Left lung (tissue), 10 donors: ENCODE results near the gene B3GAT1. TPM values are rescaled to one million over a fixed set of nuclear protein-coding genes. Genes with fewer than 3 reads are reported as not detected.

Experiments
- ATAC-seq: fragments of 200-7000 bp; cut with Tn5 transposase; one replicate; pipeline ENCODE4 v1.9.1; 2020; ENCODE audit warnings: moderate library complexity
- DNase-seq, 4 donors: peaks; one replicate each; pipeline ENCODE4 v3.0.0-alpha.2; 2013 to 2020
- H3K27ac ChIP-seq, 2 donors: fragments of 200-600 bp; sonication (generic) in 1 of 2; one replicate each; pipeline versions ENCODE4 v1.5.0 to v1.8.0; 2020 to 2021
- H3K27me3 ChIP-seq, 2 donors: fragments of 200-600 bp; sonication (generic) in 1 of 2; one replicate each; pipeline versions ENCODE4 v1.5.0 to v1.8.0; 2020 to 2021
- H3K36me3 ChIP-seq, 2 donors: fragments of 200-600 bp; sonication (generic) in 1 of 2; one replicate each; pipeline versions ENCODE4 v1.5.0 to v1.8.0; 2020 to 2021
- H3K4me1 ChIP-seq, 2 donors: fragments of 200-600 bp; one replicate each; pipeline ENCODE4 v1.8.0; 2021
- H3K4me3 ChIP-seq, 2 donors: fragments of 200-600 bp; sonication (generic) in 1 of 2; one replicate each; pipeline versions ENCODE4 v1.5.0 to v1.8.0; 2020 to 2021; ENCODE audit warnings: mild to moderate bottlenecking in 1 of 2
- H3K9me3 ChIP-seq, 2 donors: fragments of 200-600 bp; sonication (generic) in 1 of 2; one replicate each; pipeline versions ENCODE4 v1.5.0 to v1.8.0; 2020 to 2021
- CTCF ChIP-seq, 2 donors: fragments of 200-600 bp; sonication (generic) in 1 of 2; IDR thresholded peaks; one replicate each; pipeline versions ENCODE4 v1.5.0 to v1.8.0; 2021; ENCODE audit warnings: antibody characterized with exemption in 2 of 2
- intact Hi-C, 2 donors: fragments of 100-400 bp; cut with DNase I; formaldehyde crosslinking; loops; one replicate each; pipeline versions ENCODE4 v1.11.2 to v1.14.2; 2022
- polyA plus RNA-seq, 6 donors: library from polyadenylated mRNA; unstranded; fragments of 120-200 nt; gene quantifications; one replicate each; pipeline ENCODE4 v1.2.1, GENCODE V29; 2013; ENCODE audit not compliant: insufficient read length in 6 of 6
- total RNA-seq, 2 donors: library from RNA; stranded (reverse); fragmentation: NEBNext Ultra II Directional; extraction: Animal tissue kit (Norgen Biotek cat#: 25700); gene quantifications; one replicate each; pipeline ENCODE4 v1.2.1, GENCODE V29; 2021
- donor health status: DM: no; HTN: yes; CAD: no.
- donor health status: DM: no; HTN: no; CAD: no.

B3GAT1 gene
- total and polyA plus RNA-seq, 8 donors = 0.30 to 0.99 (median 0.48) TPM

- H3K27me3 ChIP-seq = peaks cover 28 to 80% of the 10 kb centered on the region in 2 donors
- H3K36me3 ChIP-seq = no peaks in the 10 kb centered on the region
- H3K27ac ChIP-seq = no peak overlapping the region
- DNase-seq (no peak), ATAC-seq (no peak)
- intact Hi-C loops = no loop called here
- H3K4me3 ChIP-seq = no peak overlapping the region
- no peak for TF ChIP-seq CTCF (IDR thresholded peaks at IDR 0.05)
- no peaks in the 10 kb centered on the region for H3K4me1 ChIP-seq
- H3K9me3 ChIP-seq = no peaks in the 10 kb centered on the region
Observed at GRCh38 chr11:134414766-134415765, 3.0 kb upstream of the B3GAT1 start.

- Histone ChIP-seq H3K4me3 (no peak overlapping the region), H3K27me3 (peaks cover 28 to 90% of the 10 kb centered on the region in 2 donors)
- no peak for DNase-seq
Observed at GRCh38 chr11:134413826-134414731, 2.0 kb upstream of the B3GAT1 start.

GRCh38 chr11:134413043-134413825, 1.2 kb upstream of the B3GAT1 start:
- intact Hi-C loops = no loop called here
- DNase-seq = no peak
- Histone ChIP-seq H3K4me1 (no peaks in the 10 kb centered on the region), H3K36me3 (no peaks in the 10 kb centered on the region), H3K9me3 (no peaks in the 10 kb centered on the region), H3K27ac (no peak overlapping the region), H3K27me3 (peaks cover 28 to 93% of the 10 kb centered on the region in 2 donors), H3K4me3 (no peak overlapping the region)
- TF ChIP-seq CTCF (IDR thresholded peaks at IDR 0.05) = no peak
- no peak for ATAC-seq

More at GRCh38 chr11:134413826-134414731, 2.0 kb upstream of the B3GAT1 start:
- no peaks in the 10 kb centered on the region for H3K4me1 ChIP-seq
- no peak overlapping the region for H3K27ac ChIP-seq
- no peaks in the 10 kb centered on the region for H3K36me3 ChIP-seq
- intact Hi-C loops = no loop called here
- no peak for ATAC-seq
- TF ChIP-seq CTCF (IDR thresholded peaks at IDR 0.05) = no peak
- H3K9me3 ChIP-seq = no peaks in the 10 kb centered on the region

- H3K36me3 ChIP-seq = no peaks in the 10 kb centered on the region
- no peak for TF ChIP-seq CTCF (IDR thresholded peaks at IDR 0.05)
- DNase-seq = no peak
- H3K9me3 ChIP-seq = no peaks in the 10 kb centered on the region
- peaks cover 28 to 90% of the 10 kb centered on the region in 2 donors for H3K27me3 ChIP-seq
- no peak overlapping the region for H3K4me3 ChIP-seq
- intact Hi-C loops = no loop called here
- ATAC-seq = no peak
- H3K27ac ChIP-seq = no peak overlapping the region
- no peaks in the 10 kb centered on the region for H3K4me1 ChIP-seq
Observed at GRCh38 chr11:134410766-134411165, 1.3 kb downstream of the B3GAT1 start.
